Measurements from ENCODE around the gene DAD1. TPM values are rescaled to one million over a fixed set of nuclear protein-coding genes. Genes with fewer than 3 reads are reported as not detected.

Gene DAD1
- total and polyA plus RNA-seq, 3 experiments from 2014 or later, result 329 to 622 (median 353) TPM

- no peaks in the 10 kb centered on the region for H3K9me3 ChIP-seq (ENCODE audit: low read length)
- H3K4me3 Mint-ChIP-seq, result peak overlapping the region; percentile 75 to 93 (median 83)
- peaks cover 83% of the 10 kb centered on the region for H3K36me3 ChIP-seq (ENCODE audit: insufficient read depth, low read length)
- peaks cover 54 to 94% (median 64%) of the 10 kb centered on the region in 3 donors for H3K36me3 Mint-ChIP-seq
- no peak overlapping the region for H3K27ac ChIP-seq (ENCODE audit: low read depth, low read length)
- POLR2A ChIA-PET, result interaction anchor here (1.4 to 12.3 kb wide), 3 partner anchors 8 to 22 kb away, joined by 3 to 258 read pairs (median 4); no protein-coding TSS in a partner anchor
- H3K4me3 ChIP-seq (ENCODE audit: low read length), result peak overlapping the region; percentile 21
- no peaks in the 10 kb centered on the region for H3K27me3 ChIP-seq (ENCODE audit: insufficient read depth, low read length, poor library complexity, severe bottlenecking)
- H3K4me1 ChIP-seq (ENCODE audit: insufficient read depth, low read length), result peaks cover 98% of the 10 kb centered on the region
- no peaks in the 10 kb centered on the region for H3K9me3 Mint-ChIP-seq
- CTCF ChIA-PET, result interaction anchor here (0.8 to 9.0 kb wide), 5 partner anchors 12 to 54 kb away, joined by 3 to 69 read pairs (median 38); partner anchors contain the start of gene DAD1
- no peak for DNase-seq
- H3K27ac Mint-ChIP-seq, result peak overlapping the region; percentile 82 to 98 (median 92)
- H3K27me3 Mint-ChIP-seq, result no peaks in the 10 kb centered on the region
- peaks cover 95 to 100% (median 100%) of the 10 kb centered on the region in 3 donors for H3K4me1 Mint-ChIP-seq
Measured at GRCh38 chr14:22535126-22535525, 53.9 kb downstream of the DAD1 start.

- H3K27me3 Mint-ChIP-seq, result no peaks in the 10 kb centered on the region
- H3K36me3 Mint-ChIP-seq, result peaks cover 54 to 94% (median 59%) of the 10 kb centered on the region in 3 donors
- Histone ChIP-seq H3K27ac (ENCODE audit: low read depth, low read length) (no peak overlapping the region), H3K9me3 (ENCODE audit: low read length) (no peaks in the 10 kb centered on the region), H3K27me3 (ENCODE audit: insufficient read depth, low read length, poor library complexity, severe bottlenecking) (no peaks in the 10 kb centered on the region), H3K4me3 (ENCODE audit: low read length) (peak overlapping the region; percentile 21), H3K36me3 (ENCODE audit: insufficient read depth, low read length) (peaks cover 81% of the 10 kb centered on the region), H3K4me1 (ENCODE audit: insufficient read depth, low read length) (peaks cover 98% of the 10 kb centered on the region)
- H3K9me3 Mint-ChIP-seq, result no peaks in the 10 kb centered on the region
- peak overlapping the region; percentile 82 to 98 (median 92) for H3K27ac Mint-ChIP-seq
- H3K4me1 Mint-ChIP-seq, result peaks cover 95 to 100% (median 100%) of the 10 kb centered on the region in 3 donors
- POLR2A ChIA-PET, result interaction anchor here (1.4 to 12.3 kb wide), 6 partner anchors 9 to 29 kb away, joined by 3 to 258 read pairs (median 6); no protein-coding TSS in a partner anchor
- CTCF ChIA-PET, result interaction anchor here (0.8 to 9.0 kb wide), 6 partner anchors 10 to 55 kb away, joined by 3 to 69 read pairs (median 21); partner anchors contain the start of gene DAD1
- H3K4me3 Mint-ChIP-seq, result peak overlapping the region; percentile 81 to 93 (median 83)
- DNase-seq, result no peak
Measured at GRCh38 chr14:22534547-22534946, 54.5 kb downstream of the DAD1 start.

DNA sequence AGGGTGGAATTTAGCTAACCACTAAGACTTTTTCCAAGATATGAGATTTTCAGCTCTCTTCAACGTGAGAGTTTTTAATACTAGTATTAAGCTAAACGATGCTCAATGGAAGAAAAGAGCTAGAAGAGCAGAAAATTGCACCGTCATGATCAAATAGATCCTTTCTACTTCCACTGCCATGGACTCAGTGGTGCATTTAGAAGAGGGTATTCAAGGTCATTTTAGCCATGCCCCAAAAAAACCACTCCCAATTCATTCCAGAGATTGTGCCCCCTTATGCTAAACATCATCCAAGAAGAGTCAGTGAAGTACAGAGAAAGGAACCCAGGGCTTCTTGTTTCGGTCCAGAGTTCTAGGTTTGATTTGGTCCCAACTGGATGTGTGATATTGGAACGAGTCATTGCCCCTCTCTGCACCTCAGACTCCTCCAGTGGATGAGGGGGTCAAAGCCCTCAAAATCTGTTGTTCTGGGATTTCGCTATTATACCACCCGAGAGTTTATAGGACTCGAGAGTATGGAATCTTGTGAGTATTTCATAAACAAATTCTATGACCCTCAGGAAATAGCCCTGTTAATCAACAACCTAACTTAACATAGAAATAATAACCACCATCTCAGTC lies 55.2 kb downstream of the DAD1 start:
- peak overlapping the region; percentile 8 for H3K27ac ChIP-seq (ENCODE audit: low read depth, low read length)
- no peaks in the 10 kb centered on the region for H3K27me3 ChIP-seq (ENCODE audit: insufficient read depth, low read length, poor library complexity, severe bottlenecking)
- Mint-ChIP-seq H3K27ac (peak overlapping the region; percentile 89 to 99 (median 96)), H3K9me3 (no peaks in the 10 kb centered on the region), H3K27me3 (no peaks in the 10 kb centered on the region), H3K4me1 (peaks cover 95 to 100% (median 100%) of the 10 kb centered on the region in 3 donors), H3K4me3 (peak overlapping the region; percentile 81 to 93 (median 83)), H3K36me3 (peaks cover 52 to 94% (median 58%) of the 10 kb centered on the region in 3 donors)
- no peaks in the 10 kb centered on the region for H3K9me3 ChIP-seq (ENCODE audit: low read length)
- DNase-seq, result no peak
- peaks cover 81% of the 10 kb centered on the region for H3K36me3 ChIP-seq (ENCODE audit: insufficient read depth, low read length)
- H3K4me3 ChIP-seq (ENCODE audit: low read length), result peak overlapping the region; percentile 61
- peaks cover 98% of the 10 kb centered on the region for H3K4me1 ChIP-seq (ENCODE audit: insufficient read depth, low read length)
- POLR2A ChIA-PET, result interaction anchor here (0.9 to 12.3 kb wide), 10 partner anchors 8 to 40 kb away, joined by 3 to 258 read pairs (median 6); no protein-coding TSS in a partner anchor
- CTCF ChIA-PET, result interaction anchor here (0.8 to 9.0 kb wide), 8 partner anchors 8 to 37 kb away, joined by 3 to 69 read pairs (median 13); no protein-coding TSS in a partner anchor

DNA sequence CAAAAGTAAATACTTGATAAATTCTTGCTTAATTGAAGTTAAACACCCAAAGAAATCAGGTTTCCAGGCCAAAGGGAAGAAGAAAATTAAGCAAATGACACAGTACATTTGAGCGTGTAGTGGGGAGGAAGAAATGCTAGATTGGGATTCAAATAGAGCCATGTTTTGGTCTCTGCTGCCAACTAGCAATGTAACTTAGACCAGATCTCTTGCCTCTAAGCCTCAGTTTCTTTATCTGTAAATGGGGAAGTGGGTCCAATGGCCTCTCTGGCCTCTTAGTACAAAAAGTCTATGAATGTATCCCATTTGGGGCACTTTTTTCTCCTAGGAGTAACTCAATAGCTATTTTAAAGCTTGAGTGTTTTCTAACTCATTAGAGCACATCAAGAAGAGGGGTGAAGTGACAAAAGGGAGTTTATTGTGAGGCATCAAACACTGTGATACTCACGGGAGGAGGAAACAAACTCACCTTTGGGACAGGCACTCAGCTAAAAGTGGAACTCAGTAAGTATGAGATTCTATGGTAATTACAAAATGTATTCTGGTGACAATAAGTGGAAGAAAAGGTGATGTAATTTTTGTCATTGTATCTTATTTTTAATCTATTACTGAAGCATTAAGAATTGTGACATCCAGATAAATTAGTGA lies 55.8 kb downstream of the DAD1 start:
- H3K27me3 ChIP-seq (ENCODE audit: insufficient read depth, low read length, poor library complexity, severe bottlenecking), result no peaks in the 10 kb centered on the region
- peak overlapping the region; percentile 45 for H3K27ac ChIP-seq (ENCODE audit: low read depth, low read length)
- peaks cover 81% of the 10 kb centered on the region for H3K36me3 ChIP-seq (ENCODE audit: insufficient read depth, low read length)
- peak overlapping the region; percentile 81 to 93 (median 83) for H3K4me3 Mint-ChIP-seq
- peak overlapping the region; percentile 61 for H3K4me3 ChIP-seq (ENCODE audit: low read length)
- H3K27me3 Mint-ChIP-seq, result no peaks in the 10 kb centered on the region
- peak overlapping the region; percentile 89 to 99 (median 96) for H3K27ac Mint-ChIP-seq
- no peak for DNase-seq
- CTCF ChIA-PET, result interaction anchor here (1.3 to 9.0 kb wide), 8 partner anchors 9 to 822 kb away, joined by 4 to 69 read pairs (median 13); no protein-coding TSS in a partner anchor
- POLR2A ChIA-PET, result interaction anchor here (0.9 to 12.3 kb wide), 9 partner anchors 9 to 40 kb away, joined by 3 to 258 read pairs (median 8); no protein-coding TSS in a partner anchor
- peaks cover 95 to 100% (median 100%) of the 10 kb centered on the region in 3 donors for H3K4me1 Mint-ChIP-seq
- H3K9me3 Mint-ChIP-seq, result no peaks in the 10 kb centered on the region
- H3K4me1 ChIP-seq (ENCODE audit: insufficient read depth, low read length), result peaks cover 98% of the 10 kb centered on the region
- H3K9me3 ChIP-seq (ENCODE audit: low read length), result no peaks in the 10 kb centered on the region
- H3K36me3 Mint-ChIP-seq, result peaks cover 57 to 94% (median 60%) of the 10 kb centered on the region in 3 donors

DNA sequence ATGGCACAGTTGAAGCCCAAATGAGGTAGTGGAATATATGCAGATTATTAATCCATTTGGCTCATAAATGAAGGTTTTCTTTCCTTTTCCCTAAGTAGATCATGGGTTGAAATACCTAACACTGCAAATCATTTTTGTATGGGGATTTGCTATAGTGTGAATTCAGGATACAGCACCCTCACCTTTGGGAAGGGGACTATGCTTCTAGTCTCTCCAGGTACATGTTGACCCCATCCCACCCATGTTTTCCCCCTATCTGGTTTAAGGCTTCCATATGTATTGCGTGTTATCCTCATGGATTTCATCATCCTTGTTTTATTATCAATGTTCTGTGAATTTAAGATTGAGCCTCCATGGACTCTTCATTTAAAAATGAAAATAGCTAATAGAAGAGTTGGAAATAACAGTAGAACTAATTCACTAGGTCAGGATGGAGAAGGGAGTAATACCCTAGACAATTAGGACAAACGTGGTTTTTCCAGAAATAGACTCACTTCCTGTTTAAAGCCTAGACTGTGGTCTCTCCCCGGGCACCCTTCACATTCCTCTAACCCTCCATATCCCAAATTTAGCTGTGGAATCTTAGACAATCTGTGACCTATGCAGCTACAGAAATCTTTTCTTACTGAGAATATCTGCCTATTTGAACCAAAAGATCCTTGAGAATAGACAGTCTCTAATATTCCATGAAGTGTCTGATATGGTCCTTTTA lies 56.5 kb downstream of the DAD1 start:
- POLR2A ChIA-PET, result interaction anchor here (0.9 to 12.3 kb wide), 9 partner anchors 8 to 39 kb away, joined by 3 to 258 read pairs (median 8); no protein-coding TSS in a partner anchor
- H3K4me3 Mint-ChIP-seq, result peak overlapping the region; percentile 81 to 93 (median 83)
- peaks cover 55 to 91% (median 58%) of the 10 kb centered on the region in 3 donors for H3K36me3 Mint-ChIP-seq

DNA sequence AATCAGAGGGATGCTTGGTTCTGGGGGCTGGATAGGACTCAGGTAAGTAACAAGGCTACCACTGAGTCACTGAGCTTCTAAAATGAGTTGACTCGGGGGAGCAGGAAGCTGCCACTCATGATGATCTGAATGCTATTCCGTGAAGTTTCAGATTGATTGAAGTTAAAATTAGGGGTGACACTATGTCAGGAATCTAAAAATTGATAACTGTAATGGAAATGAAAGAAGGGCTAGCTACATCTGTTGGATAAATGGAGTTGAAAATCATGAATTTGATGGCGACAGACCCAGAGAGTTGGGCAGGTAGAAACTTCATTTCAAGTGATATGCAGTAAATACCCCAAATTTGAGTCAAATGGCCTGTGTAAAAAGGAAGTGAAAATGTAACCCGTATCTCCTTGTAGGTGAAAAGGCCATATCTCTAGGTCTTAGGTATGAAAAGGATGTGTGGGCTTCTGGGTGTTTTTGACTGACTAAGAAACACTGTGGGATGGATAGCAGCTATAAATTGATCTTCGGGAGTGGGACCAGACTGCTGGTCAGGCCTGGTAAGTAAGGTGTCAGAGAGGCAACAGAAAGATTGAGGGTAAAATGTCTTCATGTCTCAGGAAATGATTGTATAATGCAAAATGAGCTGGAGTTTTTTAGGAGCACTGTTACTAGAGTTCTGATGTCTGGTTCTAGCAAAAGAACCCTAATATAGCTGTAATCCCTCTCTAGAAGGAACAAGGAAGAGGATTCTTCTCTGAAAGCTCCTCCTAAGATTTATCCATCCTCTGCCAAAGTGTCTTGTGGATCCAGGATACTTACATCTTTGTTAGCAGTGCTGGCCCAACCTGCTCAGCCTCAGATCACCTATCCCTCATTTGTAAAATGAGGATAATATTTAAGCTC lies 57.3 kb downstream of the DAD1 start:
- peak overlapping the region; percentile 61 for H3K4me3 ChIP-seq (ENCODE audit: low read length)
- Mint-ChIP-seq H3K4me3 (peak overlapping the region; percentile 81 to 93 (median 83)), H3K36me3 (peaks cover 54 to 91% (median 57%) of the 10 kb centered on the region in 3 donors), H3K27me3 (no peaks in the 10 kb centered on the region), H3K9me3 (no peaks in the 10 kb centered on the region), H3K27ac (peak overlapping the region; percentile 89 to 99 (median 96)), H3K4me1 (peaks cover 92 to 98% (median 98%) of the 10 kb centered on the region in 3 donors)
- POLR2A ChIA-PET, result interaction anchor here (0.5 to 12.3 kb wide), 7 partner anchors 10 to 34 kb away, joined by 4 to 258 read pairs (median 5); no protein-coding TSS in a partner anchor
- no peaks in the 10 kb centered on the region for H3K27me3 ChIP-seq (ENCODE audit: insufficient read depth, low read length, poor library complexity, severe bottlenecking)
- CTCF ChIA-PET, result interaction anchor here (0.8 to 9.0 kb wide), 13 partner anchors 7 to 820 kb away, joined by 3 to 69 read pairs (median 6); no protein-coding TSS in a partner anchor
- H3K36me3 ChIP-seq (ENCODE audit: insufficient read depth, low read length), result peaks cover 71% of the 10 kb centered on the region
- peaks cover 93% of the 10 kb centered on the region for H3K4me1 ChIP-seq (ENCODE audit: insufficient read depth, low read length)
- no peaks in the 10 kb centered on the region for H3K9me3 ChIP-seq (ENCODE audit: low read length)
- DNase-seq, result peak in 1 of 5 donors; percentile 59
- peak overlapping the region; percentile 45 for H3K27ac ChIP-seq (ENCODE audit: low read depth, low read length)

More for the DNA sequence above, 56.5 kb downstream of the DAD1 start:
- peaks cover 92 to 98% (median 98%) of the 10 kb centered on the region in 3 donors for H3K4me1 Mint-ChIP-seq
- Histone ChIP-seq H3K9me3 (ENCODE audit: low read length) (no peaks in the 10 kb centered on the region), H3K27me3 (ENCODE audit: insufficient read depth, low read length, poor library complexity, severe bottlenecking) (no peaks in the 10 kb centered on the region), H3K4me1 (ENCODE audit: insufficient read depth, low read length) (peaks cover 94% of the 10 kb centered on the region), H3K4me3 (ENCODE audit: low read length) (peak overlapping the region; percentile 61), H3K36me3 (ENCODE audit: insufficient read depth, low read length) (peaks cover 75% of the 10 kb centered on the region), H3K27ac (ENCODE audit: low read depth, low read length) (peak overlapping the region; percentile 45)
- peak overlapping the region; percentile 89 to 99 (median 96) for H3K27ac Mint-ChIP-seq
- DNase-seq, result no peak
- no peaks in the 10 kb centered on the region for H3K27me3 Mint-ChIP-seq
- CTCF ChIA-PET, result interaction anchor here (0.8 to 9.0 kb wide), 13 partner anchors 8 to 821 kb away, joined by 3 to 69 read pairs (median 5); no protein-coding TSS in a partner anchor
- no peaks in the 10 kb centered on the region for H3K9me3 Mint-ChIP-seq
